Fibroblast of skin of back (primary cell): ENCODE data around the gene ZNF3.

Experiments
- DNase-seq: peaks from one replicate; pipeline ENCODE4 v3.0.0-alpha.2; 2013

ZNF3 gene

GRCh38 chr7:100088621-100089457 is 7.3 kb upstream of the ZNF3 start, which contains the start of gene COPS6:
TSS of gene COPS6 (plus strand) at chr7:100088969. CDS start at chr7:100088991, 22 bp downstream.
- peak; percentile 84 for DNase-seq

GRCh38 chr7:100088095-100088620 is 6.6 kb upstream of the ZNF3 start:
- DNase-seq, result no peak

- DNase-seq, result peak; percentile 98
Measured at GRCh38 chr7:100087055-100087750, 5.7 kb upstream of the ZNF3 start.

- no peak for DNase-seq
Measured at GRCh38 chr7:100085515-100085914, 4.0 kb upstream of the ZNF3 start.

- DNase-seq, result no peak
Measured at GRCh38 chr7:100082978-100083377, 1.5 kb upstream of the ZNF3 start.

- no peak for DNase-seq
Measured at GRCh38 chr7:100080907-100081534, 502 bp downstream of the ZNF3 start.

- DNase-seq, result no peak
Measured at GRCh38 chr7:100079024-100079560, 2.4 kb downstream of the ZNF3 start.

- DNase-seq, result no peak
Measured at GRCh38 chr7:100077205-100077604, 4.3 kb downstream of the ZNF3 start.

- no peak for DNase-seq
Measured at GRCh38 chr7:100075418-100075817, 6.1 kb downstream of the ZNF3 start.

- DNase-seq, result no peak
Measured at GRCh38 chr7:100074841-100075240, 6.7 kb downstream of the ZNF3 start.

GRCh38 chr7:100072462-100072861 is 9.1 kb downstream of the ZNF3 start:
- DNase-seq, result no peak

- no peak for DNase-seq
Measured at GRCh38 chr7:100071018-100071723, 10.4 kb downstream of the ZNF3 start.

- no peak for DNase-seq
Measured at GRCh38 chr7:100069991-100070390, 11.5 kb downstream of the ZNF3 start.

GRCh38 chr7:100066953-100067352 is 14.6 kb downstream of the ZNF3 start:
- DNase-seq, result no peak

GRCh38 chr7:100065452-100066186 is 15.9 kb downstream of the ZNF3 start:
- DNase-seq, result no peak

- DNase-seq, result no peak
Measured at GRCh38 chr7:100064162-100064561, 17.4 kb downstream of the ZNF3 start.

- no peak for DNase-seq
Measured at GRCh38 chr7:100063376-100063775, 18.1 kb downstream of the ZNF3 start.

- DNase-seq, result no peak
Measured at GRCh38 chr7:100061518-100062193, 19.9 kb downstream of the ZNF3 start.

GRCh38 chr7:100059251-100059739 is 22.2 kb downstream of the ZNF3 start:
- no peak for DNase-seq

- no peak for DNase-seq
Measured at GRCh38 chr7:100057006-100057405, 24.5 kb downstream of the ZNF3 start.

- DNase-seq, result peak; percentile 59
Measured at GRCh38 chr7:100053215-100053614, 28.3 kb downstream of the ZNF3 start.
